Spleen (tissue), 7 donors: Measurements from ENCODE around the gene THRAP3.

Source experiments
- POLR2A ChIP-seq, 3 donors: fragments of 450-650 bp; IDR thresholded peaks; one replicate each; pipeline ENCODE4 v1.5.1; 2017; ENCODE audit warnings: antibody characterized with exemption in 3 of 3, mild to moderate bottlenecking in 1 of 3
- POLR2AphosphoS5 ChIP-seq, 3 donors: sonication (generic); formaldehyde crosslinking; IDR thresholded peaks; one replicate each; pipeline ENCODE4 v1.5.1; 2017; ENCODE audit warnings: antibody characterized with exemption in 3 of 3
- TF ChIP-seq, protein P1 (sequence below), 11 experiments: fragments of 200-600 bp in 7 of 11; fragments of 450-650 bp in 4 of 11; sonication (generic) in 4 of 11; IDR thresholded peaks in 8 of 11; conservative IDR thresholded peaks in 3 of 11; 1 replicate in 7 of 11; 2 replicates in 4 of 11; pipeline versions ENCODE4 v1.4.0 to v1.8.0; 2016 to 2021; ENCODE audit warnings: antibody characterized with exemption in 11 of 11, inconsistent platforms in 4 of 11, mild to moderate bottlenecking in 1 of 11
- donor health status: DM: no; HTN: no; CAD: no; lungs with moderate emphysema.
- donor health status: DM: no; HTN: no; CAD: no.
- donor health status: DM: no; HTN: no; CAD: no.

DNA sequence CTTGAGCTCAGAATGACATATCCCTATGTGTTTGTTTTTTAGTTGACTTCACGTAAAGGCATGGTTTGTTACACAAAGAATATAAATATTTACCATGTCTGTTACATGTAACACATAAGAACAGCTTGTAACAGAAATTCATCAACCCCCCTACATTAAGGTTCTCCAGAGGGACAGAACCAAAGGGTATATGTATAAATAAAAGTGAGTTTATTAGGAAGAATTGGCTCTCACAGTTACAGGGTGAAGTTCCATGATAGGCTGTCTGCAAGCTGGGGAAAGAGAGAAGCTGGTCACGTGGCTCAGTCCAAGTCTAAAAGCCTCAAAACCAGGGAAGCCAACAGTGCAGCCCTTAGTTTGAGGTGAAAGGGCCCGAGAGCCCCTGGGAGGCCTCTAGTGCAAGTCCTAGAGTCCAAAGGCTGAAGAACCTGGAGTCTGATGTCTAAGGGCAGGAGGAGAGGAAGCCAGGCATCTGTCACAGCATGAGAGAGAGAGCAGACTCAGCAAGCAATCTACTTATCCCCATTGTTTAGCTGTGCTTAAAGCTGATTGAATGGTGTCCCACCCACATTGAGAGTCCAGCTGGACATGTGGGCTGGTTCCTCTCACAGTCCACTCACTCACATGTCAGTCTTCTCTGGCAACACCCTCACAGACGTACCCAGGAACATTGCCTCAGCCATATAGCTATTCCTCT, 15.8 kb downstream of the THRAP3 start:
- TF ChIP-seq, protein P1, sequence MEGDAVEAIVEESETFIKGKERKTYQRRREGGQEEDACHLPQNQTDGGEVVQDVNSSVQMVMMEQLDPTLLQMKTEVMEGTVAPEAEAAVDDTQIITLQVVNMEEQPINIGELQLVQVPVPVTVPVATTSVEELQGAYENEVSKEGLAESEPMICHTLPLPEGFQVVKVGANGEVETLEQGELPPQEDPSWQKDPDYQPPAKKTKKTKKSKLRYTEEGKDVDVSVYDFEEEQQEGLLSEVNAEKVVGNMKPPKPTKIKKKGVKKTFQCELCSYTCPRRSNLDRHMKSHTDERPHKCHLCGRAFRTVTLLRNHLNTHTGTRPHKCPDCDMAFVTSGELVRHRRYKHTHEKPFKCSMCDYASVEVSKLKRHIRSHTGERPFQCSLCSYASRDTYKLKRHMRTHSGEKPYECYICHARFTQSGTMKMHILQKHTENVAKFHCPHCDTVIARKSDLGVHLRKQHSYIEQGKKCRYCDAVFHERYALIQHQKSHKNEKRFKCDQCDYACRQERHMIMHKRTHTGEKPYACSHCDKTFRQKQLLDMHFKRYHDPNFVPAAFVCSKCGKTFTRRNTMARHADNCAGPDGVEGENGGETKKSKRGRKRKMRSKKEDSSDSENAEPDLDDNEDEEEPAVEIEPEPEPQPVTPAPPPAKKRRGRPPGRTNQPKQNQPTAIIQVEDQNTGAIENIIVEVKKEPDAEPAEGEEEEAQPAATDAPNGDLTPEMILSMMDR (IDR thresholded peaks at IDR 0.05 in 8 of 11, conservative IDR thresholded peaks at IDR 0.05 in 3 of 11): no peak
- TF ChIP-seq POLR2A (IDR thresholded peaks at IDR 0.05) (no peak), POLR2AphosphoS5 (IDR thresholded peaks at IDR 0.05) (no peak)
